Measurements from ENCODE around the gene GPR87. TPM values are rescaled to one million over a fixed set of nuclear protein-coding genes. Genes with fewer than 3 reads are reported as not detected.

The GPR87 gene
- total and polyA plus RNA-seq, 3 donors from 2014 or later = not detected

DNA sequence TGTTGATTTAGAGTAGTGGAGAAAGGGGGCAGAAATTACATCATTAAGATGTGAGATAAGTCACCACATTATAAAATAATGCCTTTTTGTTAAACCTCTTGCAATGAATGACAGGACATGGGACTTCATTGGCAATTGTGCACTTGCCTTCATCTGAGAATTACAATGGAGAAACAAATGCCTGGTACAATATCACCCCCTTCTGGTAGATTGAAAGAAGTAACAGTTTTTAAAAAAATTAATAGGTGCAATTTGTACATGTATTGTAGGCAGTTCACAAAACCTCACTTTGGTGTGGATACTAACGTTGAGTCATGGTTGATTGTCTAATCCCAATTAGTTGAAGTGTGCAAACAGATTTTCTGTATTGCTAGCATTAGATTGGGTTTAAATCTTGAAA lies 33.7 kb downstream of the GPR87 start:
- no peak for DNase-seq
- H3K27ac ChIP-seq = no peak overlapping the region
- H3K4me1 ChIP-seq = peaks cover 7% of the 10 kb centered on the region
- no peaks in the 10 kb centered on the region for H3K27me3 ChIP-seq
- no peaks in the 10 kb centered on the region for H3K9me3 ChIP-seq
- WGBS, 2 donors = 26 to 39% methylated on average over 1 of the region's 1 CpG
- H3K4me3 ChIP-seq = no peak overlapping the region
- H3K36me3 ChIP-seq (ENCODE audit: low read depth, missing control alignments) = no peaks in the 10 kb centered on the region
- TF ChIP-seq POLR2A (IDR thresholded peaks at IDR 0.05) = no peak
- TF ChIP-seq, protein P1, sequence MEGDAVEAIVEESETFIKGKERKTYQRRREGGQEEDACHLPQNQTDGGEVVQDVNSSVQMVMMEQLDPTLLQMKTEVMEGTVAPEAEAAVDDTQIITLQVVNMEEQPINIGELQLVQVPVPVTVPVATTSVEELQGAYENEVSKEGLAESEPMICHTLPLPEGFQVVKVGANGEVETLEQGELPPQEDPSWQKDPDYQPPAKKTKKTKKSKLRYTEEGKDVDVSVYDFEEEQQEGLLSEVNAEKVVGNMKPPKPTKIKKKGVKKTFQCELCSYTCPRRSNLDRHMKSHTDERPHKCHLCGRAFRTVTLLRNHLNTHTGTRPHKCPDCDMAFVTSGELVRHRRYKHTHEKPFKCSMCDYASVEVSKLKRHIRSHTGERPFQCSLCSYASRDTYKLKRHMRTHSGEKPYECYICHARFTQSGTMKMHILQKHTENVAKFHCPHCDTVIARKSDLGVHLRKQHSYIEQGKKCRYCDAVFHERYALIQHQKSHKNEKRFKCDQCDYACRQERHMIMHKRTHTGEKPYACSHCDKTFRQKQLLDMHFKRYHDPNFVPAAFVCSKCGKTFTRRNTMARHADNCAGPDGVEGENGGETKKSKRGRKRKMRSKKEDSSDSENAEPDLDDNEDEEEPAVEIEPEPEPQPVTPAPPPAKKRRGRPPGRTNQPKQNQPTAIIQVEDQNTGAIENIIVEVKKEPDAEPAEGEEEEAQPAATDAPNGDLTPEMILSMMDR (IDR thresholded peaks at IDR 0.05) = peak; percentile 53 to 69 (median 69)
- intact Hi-C loops (cut with DNase I; ENCODE audit: low total_unique reads) = no loop called here

DNA sequence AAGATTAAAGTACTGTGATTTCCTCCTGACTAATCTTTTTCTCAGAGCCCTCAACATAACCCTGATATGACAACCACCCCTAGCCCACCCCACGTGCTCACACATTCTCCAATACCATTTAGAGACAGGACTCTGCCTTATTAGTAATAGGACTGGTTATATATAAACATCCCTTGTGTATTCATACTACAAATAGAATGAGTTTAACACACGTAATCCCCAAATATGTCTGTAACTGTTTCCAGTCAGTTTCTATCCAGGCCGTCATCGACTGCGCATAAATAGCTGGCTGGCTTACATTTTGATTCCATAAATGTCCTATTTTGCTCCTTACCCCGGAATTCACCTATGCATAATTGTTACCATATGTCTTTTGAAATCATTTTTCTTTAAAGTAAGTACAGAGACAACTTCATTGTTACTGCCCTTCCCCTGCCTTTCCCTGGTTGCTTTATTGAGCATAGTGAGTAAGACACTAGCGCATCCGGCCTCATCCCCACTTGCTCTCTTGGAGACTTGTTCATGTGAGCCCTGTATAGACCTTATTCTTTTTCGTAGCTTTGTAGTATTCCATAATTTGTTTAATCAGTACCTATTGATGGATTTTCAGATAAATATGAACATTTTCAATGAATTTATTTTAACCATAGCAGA lies 34.8 kb downstream of the GPR87 start:
- DNase-seq = no peak
- Histone ChIP-seq H3K4me3 (no peak overlapping the region), H3K27ac (no peak overlapping the region), H3K27me3 (no peaks in the 10 kb centered on the region), H3K36me3 (ENCODE audit: low read depth, missing control alignments) (no peaks in the 10 kb centered on the region), H3K9me3 (no peaks in the 10 kb centered on the region), H3K4me1 (peaks cover 7% of the 10 kb centered on the region)
- intact Hi-C loops (cut with DNase I; ENCODE audit: low total_unique reads) = no loop called here
- WGBS, 2 donors = 91% methylated on average over 9 of the region's 9 CpGs
- TF ChIP-seq, protein P1 (IDR thresholded peaks at IDR 0.05) = no peak
- TF ChIP-seq POLR2A (IDR thresholded peaks at IDR 0.05) = no peak

DNA sequence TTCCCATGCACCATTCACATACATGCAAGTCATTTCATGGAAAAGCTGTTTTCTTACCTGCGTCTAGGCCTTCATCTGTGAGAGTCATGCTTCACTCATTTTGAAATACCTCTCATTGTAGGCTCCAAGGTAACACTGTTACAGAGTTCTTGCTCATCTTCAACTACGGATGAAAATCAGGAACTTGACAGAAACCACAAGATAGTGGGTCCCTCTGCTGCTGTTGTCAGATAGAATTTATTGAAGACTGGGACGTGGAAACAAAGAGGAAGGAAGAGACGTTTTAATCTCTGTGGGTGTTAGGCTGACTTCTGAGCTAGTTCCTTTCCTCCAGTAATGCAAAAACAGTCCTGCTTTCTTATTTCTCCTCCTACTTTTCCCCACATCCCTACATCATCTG lies 38.4 kb downstream of the GPR87 start, which contains the start of gene P2RY14:
Gene P2RY14, minus strand, starts transcription at position 313 of the 400 bp plus-strand sequence. CDS start 64,226 bp downstream, outside the sequence.
- TF ChIP-seq POLR2A (IDR thresholded peaks at IDR 0.05) = no peak
- TF ChIP-seq, protein P1 (IDR thresholded peaks at IDR 0.05) = no peak
- no peak for DNase-seq
- Histone ChIP-seq H3K27me3 (no peaks in the 10 kb centered on the region), H3K36me3 (ENCODE audit: low read depth, missing control alignments) (no peaks in the 10 kb centered on the region), H3K4me1 (no peaks in the 10 kb centered on the region), H3K4me3 (no peak within 1 kb of the TSS), H3K9me3 (no peaks in the 10 kb centered on the region), H3K27ac (no peak within 1 kb of the TSS)
- 78 to 79% methylated on average over 4 of the region's 4 CpGs for WGBS, 2 donors
- intact Hi-C loops (cut with DNase I; ENCODE audit: low total_unique reads) = no loop called here

DNA sequence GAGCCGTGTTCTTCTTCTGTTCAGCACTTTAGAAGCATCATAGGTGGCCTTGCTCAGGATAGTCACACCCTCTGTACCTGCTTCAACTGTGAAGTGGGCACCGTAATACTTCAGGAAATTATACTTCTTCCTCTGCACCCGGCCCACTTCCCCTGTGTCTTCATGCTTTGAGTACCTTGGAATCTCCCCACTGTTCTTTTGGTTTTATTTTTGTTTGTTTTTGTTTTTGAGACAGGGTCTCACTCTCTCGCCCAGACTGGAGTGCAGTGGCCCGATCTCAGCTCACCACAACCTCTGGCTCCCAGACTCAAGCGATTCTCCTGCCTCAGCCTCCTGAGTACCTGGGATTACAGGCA lies 40.0 kb downstream of the GPR87 start:
- TF ChIP-seq, protein P1 (IDR thresholded peaks at IDR 0.05) = no peak
- no peak for TF ChIP-seq POLR2A (IDR thresholded peaks at IDR 0.05)
- WGBS, 2 donors = 89% methylated on average over 6 of the region's 6 CpGs
- Histone ChIP-seq H3K4me3 (no peak overlapping the region), H3K36me3 (ENCODE audit: low read depth, missing control alignments) (no peaks in the 10 kb centered on the region), H3K27me3 (no peaks in the 10 kb centered on the region), H3K9me3 (no peaks in the 10 kb centered on the region), H3K4me1 (no peaks in the 10 kb centered on the region), H3K27ac (no peak overlapping the region)
- intact Hi-C loops (cut with DNase I; ENCODE audit: low total_unique reads) = no loop called here
- DNase-seq = no peak

Data from testis (tissue), 3 donors.